Renal cortical epithelial cell (primary cell): Measurements from ENCODE around the gene ZNF679. TPM values are rescaled to one million over a fixed set of nuclear protein-coding genes. Genes with fewer than 3 reads are reported as not detected.
"Not testable (repeated sequence)": the region's sequence is repeated elsewhere in the genome, so short reads cannot be mapped to it uniquely, and the experiment has no call there.

Experiments used
- DNase-seq: peaks from one replicate; pipeline ENCODE4 v3.0.0-alpha.2; 2011; ENCODE audit warnings: low read depth
- total RNA-seq: library from RNA; depleted of rRNA; stranded (reverse); fragments of >200 nt; gene quantifications from 2 replicates; pipeline ENCODE4 v1.2.3, GENCODE V29; 2014

Gene ZNF679
- total RNA-seq, 1 donor from 2014 or later: not detected

- no peak for DNase-seq
These were observed 82.2 kb downstream of the ZNF679 start for GRCh38 chr7:64310426-64310825.

GRCh38 chr7:64312826-64313225, 84.6 kb downstream of the ZNF679 start:
- no peak for DNase-seq

GRCh38 chr7:64313740-64314491, 85.6 kb downstream of the ZNF679 start, which contains the start of gene ZNF736:
ZNF736 (plus strand) TSS chr7:64313961; CDS start chr7:64314151, 190 bp downstream.
- peak; percentile 90 for DNase-seq

GRCh38 chr7:64314566-64314965, 86.3 kb downstream of the ZNF679 start:
- DNase-seq: no peak

GRCh38 chr7:64316031-64316742, 87.9 kb downstream of the ZNF679 start:
- DNase-seq: not testable (repeated sequence)

Other genes with a start within 250 kb of the ZNF679 start
- not detected in 2 replicates for gene ZNF722, start 229.6 kb upstream of the ZNF679 start, total RNA-seq
- gene ZNF727, start 183.0 kb upstream of the ZNF679 start, total RNA-seq: 0.10 TPM in 1 of 2 replicates, not detected in the other
- not detected in 2 replicates for gene ZNF735, start 21.3 kb upstream of the ZNF679 start, total RNA-seq
- 16.5 and 33.0 TPM in 2 replicates for gene ZNF736, start 85.5 kb downstream of the ZNF679 start, total RNA-seq